ENCODE data around the gene CLEC2A.
"Not testable (repeated sequence)": the region's sequence is repeated elsewhere in the genome, so short reads cannot be mapped to it uniquely, and the experiment has no call there.

CLEC2A gene

GRCh38 chr12:9876120-9876519 is 56.0 kb downstream of the CLEC2A start:
- not testable (repeated sequence) for DNase-seq

DNA sequence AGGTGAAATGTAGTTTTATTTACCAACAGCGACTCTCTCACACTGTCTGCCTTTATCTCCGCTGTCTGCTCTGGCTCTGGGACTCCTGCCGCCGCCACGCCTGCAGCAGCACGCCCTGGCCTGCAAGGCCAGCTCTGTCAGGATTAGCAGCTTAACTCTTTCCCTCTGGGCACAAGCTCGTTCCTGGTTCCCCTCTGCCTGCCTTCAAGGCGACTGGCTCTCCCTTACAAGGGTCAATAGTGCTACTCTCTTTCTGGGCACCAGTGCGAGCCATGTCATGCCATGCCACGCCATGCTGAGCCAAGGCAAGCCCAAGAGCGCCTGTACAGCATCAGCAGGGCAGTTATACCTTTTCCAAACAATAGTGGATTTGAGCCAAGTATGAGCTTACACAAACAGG is 59.4 kb downstream of the CLEC2A start:
- DNase-seq = no peak

GRCh38 chr12:9872162-9872561 is 60.0 kb downstream of the CLEC2A start:
- DNase-seq = no peak

GRCh38 chr12:9870286-9870866 is 61.8 kb downstream of the CLEC2A start:
- DNase-seq = no peak

- DNase-seq = no peak
These were observed 62.6 kb downstream of the CLEC2A start, which contains the start of gene CLEC2B for GRCh38 chr12:9869307-9870161. Gene CLEC2B (minus strand): TSS chr12:9869354.

DNA sequence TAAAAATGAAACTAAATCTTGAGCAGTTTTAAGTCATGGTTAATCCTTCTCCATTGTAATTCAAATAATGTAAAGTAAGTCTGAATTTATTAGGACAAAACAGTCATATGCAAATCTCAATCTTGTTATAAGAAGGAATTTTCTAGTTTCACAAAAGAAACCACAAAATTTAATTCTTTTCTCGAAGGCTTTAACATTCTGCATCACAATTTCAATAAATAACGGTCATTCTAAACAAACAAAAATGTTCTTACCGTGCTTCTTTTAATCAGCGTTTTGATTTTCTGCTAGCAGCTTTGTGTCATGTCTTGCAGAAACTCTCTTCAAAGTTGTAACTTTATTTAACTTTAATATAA is 63.2 kb downstream of the CLEC2A start:
- DNase-seq = no peak

DNA sequence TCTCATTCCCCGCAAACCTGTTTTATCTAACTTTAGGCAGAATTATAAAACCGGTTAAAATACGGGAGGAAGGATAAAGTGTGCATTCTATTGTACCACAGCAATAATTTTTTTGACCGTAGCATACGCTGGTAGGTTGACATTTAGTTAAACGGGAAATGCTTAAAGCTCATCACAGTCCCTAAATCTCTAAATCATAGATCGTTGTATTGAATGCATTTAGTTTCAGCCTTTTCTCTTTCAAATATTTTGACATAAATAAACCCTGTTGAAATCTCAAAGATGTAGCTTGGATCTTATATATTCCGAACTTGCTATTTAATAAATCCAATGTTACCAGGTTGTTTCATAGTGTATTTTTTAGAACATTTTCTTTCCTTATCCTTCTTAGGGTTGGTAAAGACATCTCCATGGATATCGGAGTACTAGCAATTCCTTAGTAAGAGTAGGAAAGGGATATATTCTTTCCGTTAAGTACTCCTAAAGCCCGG is 63.8 kb downstream of the CLEC2A start:
- DNase-seq = no peak

- no peak for DNase-seq
These were observed 64.6 kb downstream of the CLEC2A start for GRCh38 chr12:9867531-9867930.

GRCh38 chr12:9866860-9867269 is 65.3 kb downstream of the CLEC2A start:
- no peak for DNase-seq

- DNase-seq = no peak
These were observed 67.1 kb downstream of the CLEC2A start for GRCh38 chr12:9864913-9865675.

All from activated CD4-positive, CD25-positive, alpha-beta regulatory T cell (primary cell).